Gastroesophageal sphincter (tissue), 4 donors: ENCODE data around the gene OR2S2. TPM values are rescaled to one million over a fixed set of nuclear protein-coding genes. Genes with fewer than 3 reads are reported as not detected.

Source experiments
- ATAC-seq: fragments of 150-250 bp; one replicate; pipeline ENCODE4 v1.9.1; 2016; ENCODE audit warnings: mild to moderate bottlenecking, moderate library complexity
- H3K27ac ChIP-seq, 4 donors: fragments of 200-600 bp; sonication (generic) in 3 of 4; 1 replicate in 3 of 4; 2 replicates in 1 of 4; pipeline ENCODE4 v1.5.1; 2016 to 2019
- H3K27me3 ChIP-seq: fragments of 200-600 bp; sonication (generic); one replicate; pipeline ENCODE4 v1.5.1; 2019
- H3K36me3 ChIP-seq, 2 donors: fragments of 200-600 bp; sonication (generic); one replicate each; pipeline ENCODE4 v1.5.1; 2019; ENCODE audit warnings: control low read depth in 1 of 2
- H3K4me1 ChIP-seq, 3 donors: fragments of 200-600 bp; sonication (generic); 1 replicate in 2 of 3; 2 replicates in 1 of 3; pipeline ENCODE4 v1.5.1; 2016 to 2019; ENCODE audit warnings: control low read depth in 2 of 3
- H3K4me3 ChIP-seq, 2 donors: fragments of 200-600 bp; sonication (generic); one replicate each; pipeline ENCODE4 v1.5.1; 2019; ENCODE audit warnings: mild to moderate bottlenecking in 1 of 2, moderate library complexity in 1 of 2
- H3K9me3 ChIP-seq, 3 donors: fragments of 200-600 bp; sonication (generic); one replicate each; pipeline ENCODE4 v1.5.1; 2017 to 2019; ENCODE audit warnings: control low read depth in 2 of 3
- CTCF ChIP-seq, 4 experiments: fragments of 200-600 bp in 2 of 4; fragments of 450-650 bp in 2 of 4; sonication (generic) in 1 of 4; IDR thresholded peaks; one replicate each; pipeline ENCODE4 v1.5.1; 2017 to 2019; ENCODE audit warnings: antibody characterized with exemption in 4 of 4, mild to moderate bottlenecking in 2 of 4, moderate library complexity in 2 of 4
- EP300 ChIP-seq: sonication (generic); formaldehyde crosslinking; IDR thresholded peaks from one replicate; pipeline ENCODE4 v1.6.1; 2017; ENCODE audit warnings: antibody characterized with exemption, mild to moderate bottlenecking
- POLR2A ChIP-seq, 2 donors: fragments of 450-650 bp; IDR thresholded peaks; one replicate each; pipeline ENCODE4 v1.6.1; 2017; ENCODE audit warnings: antibody characterized with exemption in 2 of 2, mild to moderate bottlenecking in 2 of 2, moderate library complexity in 1 of 2
- POLR2AphosphoS5 ChIP-seq: sonication (generic); formaldehyde crosslinking; IDR thresholded peaks from one replicate; pipeline ENCODE4 v1.6.1; 2017; ENCODE audit warnings: antibody characterized with exemption
- WGBS, 2 donors: methylation state at CpG; one replicate each; pipeline ENCODE4 v1.1.5; 2018; ENCODE audit warnings: low coverage in 1 of 2; 5-methylcytosine and 5-hydroxymethylcytosine counted together
- total RNA-seq, 4 donors: library from RNA; depleted of rRNA; stranded (reverse); fragments of >200 nt; gene quantifications; one replicate each; pipeline ENCODE4 v1.1.0, GENCODE V29; 2016

Gene OR2S2
- total RNA-seq, 4 donors from 2014 or later: not detected

DNA sequence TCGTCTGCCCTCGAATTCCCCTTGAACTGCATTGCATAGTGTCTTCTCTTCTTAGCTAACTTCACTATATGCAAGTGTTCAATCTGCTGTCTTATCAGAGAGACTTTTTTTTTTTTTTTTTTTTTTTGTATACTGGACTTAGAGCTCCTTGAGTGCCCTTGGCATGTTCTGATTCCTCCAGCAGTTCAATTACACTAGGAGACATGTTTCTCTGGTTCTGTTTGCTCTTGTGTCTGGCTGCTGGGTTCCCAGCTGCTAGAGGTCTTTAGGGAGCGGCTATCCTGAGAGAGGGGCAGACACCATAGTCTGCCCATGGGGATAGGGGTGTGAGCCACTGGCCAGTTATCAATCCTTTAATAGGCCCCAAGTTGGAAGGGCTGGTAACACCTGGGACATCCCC lies 13.1 kb downstream of the OR2S2 start:
- no peak for ATAC-seq
- 69 to 71% methylated on average over 2 of the region's 3 CpGs for WGBS, 2 donors
- peak overlapping the region in 2 of 4 donors; percentile 14 to 22 for H3K27ac ChIP-seq
- H3K4me1 ChIP-seq: peaks cover 0 to 14% (median 4%) of the 10 kb centered on the region in 3 donors
- no peaks in the 10 kb centered on the region for H3K9me3 ChIP-seq
- H3K4me3 ChIP-seq: no peak overlapping the region
- no peak for TF ChIP-seq CTCF (IDR thresholded peaks at IDR 0.05)
- H3K36me3 ChIP-seq: no peaks in the 10 kb centered on the region
- H3K27me3 ChIP-seq: no peaks in the 10 kb centered on the region

DNA sequence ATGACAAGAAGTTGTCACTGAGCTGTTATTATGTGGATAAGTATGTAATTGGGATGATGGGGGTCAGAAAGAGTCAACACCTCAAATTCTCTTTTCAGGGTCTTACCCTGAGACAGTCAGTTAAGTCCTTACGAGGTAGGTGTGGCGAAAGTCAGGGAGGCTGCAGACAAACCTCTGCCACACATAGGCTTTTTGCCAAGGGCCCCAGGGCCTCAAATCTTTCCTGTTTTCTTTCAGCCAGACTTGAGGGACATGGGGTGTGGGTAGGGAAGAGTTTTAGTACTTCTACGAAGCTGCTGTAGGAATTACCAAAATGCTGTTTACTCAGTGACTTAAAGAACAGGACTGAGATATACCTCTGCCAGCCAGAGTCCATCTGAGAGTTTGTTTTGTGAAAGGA lies 13.8 kb downstream of the OR2S2 start:
- Histone ChIP-seq H3K36me3 (no peaks in the 10 kb centered on the region), H3K4me1 (peaks cover 0 to 14% (median 4%) of the 10 kb centered on the region in 3 donors), H3K27ac (no peak overlapping the region), H3K27me3 (no peaks in the 10 kb centered on the region), H3K4me3 (no peak overlapping the region), H3K9me3 (no peaks in the 10 kb centered on the region)
- 94 to 96% methylated on average over 2 to 3 of the region's 3 CpGs for WGBS, 2 donors
- ATAC-seq: no peak
- TF ChIP-seq POLR2A (IDR thresholded peaks at IDR 0.05) (no peak), CTCF (IDR thresholded peaks at IDR 0.05) (no peak), EP300 (no peak), POLR2AphosphoS5 (no peak)

DNA sequence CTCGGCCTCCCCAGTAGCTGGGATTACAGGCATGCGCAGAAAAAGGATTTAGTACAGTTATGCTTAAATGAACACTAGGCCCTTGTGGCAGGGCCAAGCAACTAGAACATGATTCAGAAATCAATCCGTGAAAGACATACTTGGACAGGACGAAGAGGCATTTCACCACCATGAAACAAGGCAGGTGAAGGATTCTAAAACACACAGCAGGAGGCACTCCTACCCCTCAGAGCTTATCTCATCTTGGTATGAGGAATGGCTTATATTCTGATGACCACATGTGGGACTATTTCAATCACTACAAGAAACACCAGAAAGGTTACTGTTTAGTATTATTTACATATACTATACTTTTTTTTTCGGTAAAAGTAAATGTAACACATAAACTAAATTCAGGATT lies 15.7 kb downstream of the OR2S2 start:
- Histone ChIP-seq H3K27me3 (no peaks in the 10 kb centered on the region), H3K27ac (no peak overlapping the region), H3K4me1 (peaks cover 0 to 14% (median 4%) of the 10 kb centered on the region in 3 donors), H3K4me3 (no peak overlapping the region), H3K9me3 (no peaks in the 10 kb centered on the region), H3K36me3 (no peaks in the 10 kb centered on the region)
- 66 to 70% methylated on average over 2 to 3 of the region's 5 CpGs for WGBS, 2 donors
- TF ChIP-seq POLR2A (IDR thresholded peaks at IDR 0.05): no peak
- TF ChIP-seq CTCF (IDR thresholded peaks at IDR 0.05): no peak
- TF ChIP-seq POLR2AphosphoS5: no peak
- TF ChIP-seq EP300: no peak
- no peak for ATAC-seq

- Histone ChIP-seq H3K4me1 (peaks cover 0 to 20% (median 4%) of the 10 kb centered on the region in 3 donors), H3K27me3 (no peaks in the 10 kb centered on the region), H3K36me3 (no peaks in the 10 kb centered on the region), H3K27ac (no peak overlapping the region), H3K4me3 (no peak overlapping the region), H3K9me3 (no peaks in the 10 kb centered on the region)
- 78 to 82% methylated on average over 7 of the region's 7 CpGs for WGBS, 2 donors
- no peak for ATAC-seq
- TF ChIP-seq CTCF (IDR thresholded peaks at IDR 0.05) (no peak), POLR2AphosphoS5 (no peak), EP300 (no peak), POLR2A (IDR thresholded peaks at IDR 0.05) (no peak)
Measured at GRCh38 chr9:35940458-35941407, 17.2 kb downstream of the OR2S2 start.
